MCF 10A (cell line): ENCODE results near the gene GCM1. TPM values are rescaled to one million over a fixed set of nuclear protein-coding genes. Genes with fewer than 3 reads are reported as not detected.

ENCODE experiments used
- BruUV-seq: library from RNA; stranded (reverse); fragments of 400-500 nt; replicated peaks from 2 replicates; lab custom pipeline; 2021; lab: Mats Ljungman, UMichigan
- CTCF ChIA-PET: fragments of 300-600 bp; sonication (Branson Sonifier 250); formaldehyde crosslinking; extraction: SDS; loops from one replicate; lab custom pipeline; 2021; ENCODE audit warnings: antibody characterized with exemption, inconsistent platforms; lab: Yijun Ruan, JAX
- POLR2A ChIA-PET: fragments of 300-600, 350-650 bp; sonication (Branson Sonifier 250); formaldehyde crosslinking; extraction: SDS; loops from one replicate; lab custom pipeline; 2020; ENCODE audit warnings: antibody characterized with exemption, inconsistent platforms; lab: Yijun Ruan, JAX
- DNase-seq: peaks from one replicate; pipeline ENCODE4 v3.0.0-alpha.2; 2018; ENCODE audit not compliant: unreplicated experiment
- H3K27ac Mint-ChIP-seq: one replicate; pipeline ENCODE4 v1.8.0; 2022; ENCODE audit warnings: mild to moderate bottlenecking, low read depth, mixed read lengths; ENCODE audit not compliant: unreplicated experiment
- H3K27me3 Mint-ChIP-seq: one replicate; pipeline ENCODE4 v1.8.0; 2022; ENCODE audit warnings: mixed read lengths; ENCODE audit not compliant: insufficient read depth, unreplicated experiment
- H3K36me3 Mint-ChIP-seq: one replicate; pipeline ENCODE4 v1.8.0; 2022; ENCODE audit warnings: mild to moderate bottlenecking, moderate library complexity, mixed read lengths; ENCODE audit not compliant: insufficient read depth, unreplicated experiment
- H3K4me1 Mint-ChIP-seq: one replicate; pipeline ENCODE4 v1.8.0; 2022; ENCODE audit warnings: mixed read lengths; ENCODE audit not compliant: insufficient read depth, unreplicated experiment
- H3K4me3 Mint-ChIP-seq: one replicate; pipeline ENCODE4 v1.8.0; 2022; ENCODE audit warnings: mild to moderate bottlenecking, moderate library complexity, mixed read lengths; ENCODE audit not compliant: unreplicated experiment
- H3K9me3 Mint-ChIP-seq: one replicate; pipeline ENCODE4 v1.8.0; 2022; ENCODE audit warnings: mixed read lengths; ENCODE audit not compliant: unreplicated experiment
- CTCF ChIP-seq: fragments of 200-600 bp; IDR thresholded peaks from one replicate; pipeline ENCODE4 v1.8.0; 2022; ENCODE audit warnings: antibody characterized with exemption, mild to moderate bottlenecking; ENCODE audit not compliant: unreplicated experiment
- intact Hi-C: fragments of 100-400 bp; cut with micrococcal nuclease; formaldehyde crosslinking; loops from 2 replicates; pipeline ENCODE4 v1.14.1; 2022
- total RNA-seq: library from RNA; stranded (reverse); gene quantifications from 2 replicates; pipeline ENCODE4 v1.2.3, GENCODE V29; 2022

The GCM1 gene
- total RNA-seq, 1 experiment from 2014 or later, result not detected

DNA sequence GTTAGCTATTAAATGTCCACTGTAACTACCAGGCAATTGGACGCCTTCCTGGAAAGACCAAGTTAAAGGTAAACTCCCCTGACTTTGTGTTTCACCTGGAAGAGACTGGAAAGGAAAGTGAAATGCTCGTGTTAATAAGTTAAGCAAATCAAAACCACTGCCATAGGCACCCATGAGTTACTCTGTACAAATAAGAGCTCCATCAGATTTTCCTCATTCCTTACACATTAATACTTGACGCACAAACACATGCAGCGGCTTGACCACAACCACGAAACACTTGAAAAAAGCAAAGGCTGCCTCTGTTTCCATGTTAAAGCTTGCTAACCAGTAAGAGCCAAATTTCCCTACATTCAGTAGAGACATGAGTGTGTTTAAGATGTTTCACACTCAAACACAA is 19.8 kb downstream of the GCM1 start:
- TF ChIP-seq CTCF, result no peak
- no peaks in the 10 kb centered on the region for H3K36me3 Mint-ChIP-seq
- peaks cover 6% of the 10 kb centered on the region for H3K4me1 Mint-ChIP-seq
- no peaks in the 10 kb centered on the region for H3K9me3 Mint-ChIP-seq
- BruUV-seq, result no TSS peak
- POLR2A ChIA-PET, result interaction anchor here (0.7 kb wide), 1 partner anchor 23 kb away, joined by 3 read pairs; no protein-coding TSS in a partner anchor
- H3K27ac Mint-ChIP-seq, result no peak overlapping the region
- CTCF ChIA-PET, result interaction anchor here (0.7 kb wide), 1 partner anchor 12 kb away, joined by 3 read pairs; no protein-coding TSS in a partner anchor
- intact Hi-C loops, result no loop called here
- H3K4me3 Mint-ChIP-seq, result no peak overlapping the region
- H3K27me3 Mint-ChIP-seq, result no peaks in the 10 kb centered on the region
- DNase-seq, result no peak

DNA sequence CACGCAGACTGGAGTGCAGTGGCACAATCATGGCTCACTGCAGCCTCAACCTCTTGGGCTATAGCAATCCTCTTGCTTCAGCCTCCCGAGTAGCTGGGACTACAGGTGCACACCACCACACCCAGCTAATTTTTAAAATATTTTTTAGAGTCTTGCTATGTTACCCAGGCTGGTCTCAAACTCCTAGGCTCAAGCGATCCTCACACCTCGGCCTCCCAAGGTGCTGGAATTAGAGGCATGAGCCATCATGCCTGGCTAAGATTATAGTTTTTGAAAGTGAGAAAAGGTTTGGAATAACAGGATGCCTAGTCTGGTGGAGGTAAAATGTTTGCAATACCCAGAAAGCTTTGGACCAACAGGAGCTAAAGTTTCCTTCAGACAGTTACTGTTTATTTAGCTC is 23.4 kb downstream of the GCM1 start:
- Mint-ChIP-seq H3K4me3 (no peak overlapping the region), H3K9me3 (no peaks in the 10 kb centered on the region), H3K27me3 (no peaks in the 10 kb centered on the region), H3K27ac (no peak overlapping the region), H3K36me3 (no peaks in the 10 kb centered on the region), H3K4me1 (peaks cover 13% of the 10 kb centered on the region)
- CTCF ChIA-PET, result interaction anchor here (0.5 to 0.6 kb wide), 2 partner anchors 40 to 46 kb away, joined by 3 read pairs; no protein-coding TSS in a partner anchor
- TF ChIP-seq CTCF, result no peak
- DNase-seq, result no peak
- BruUV-seq, result no TSS peak
- POLR2A ChIA-PET, result interaction anchor here (1.2 kb wide), 1 partner anchor 26 kb away, joined by 3 read pairs; no protein-coding TSS in a partner anchor
- intact Hi-C loops, result no loop called here

DNA sequence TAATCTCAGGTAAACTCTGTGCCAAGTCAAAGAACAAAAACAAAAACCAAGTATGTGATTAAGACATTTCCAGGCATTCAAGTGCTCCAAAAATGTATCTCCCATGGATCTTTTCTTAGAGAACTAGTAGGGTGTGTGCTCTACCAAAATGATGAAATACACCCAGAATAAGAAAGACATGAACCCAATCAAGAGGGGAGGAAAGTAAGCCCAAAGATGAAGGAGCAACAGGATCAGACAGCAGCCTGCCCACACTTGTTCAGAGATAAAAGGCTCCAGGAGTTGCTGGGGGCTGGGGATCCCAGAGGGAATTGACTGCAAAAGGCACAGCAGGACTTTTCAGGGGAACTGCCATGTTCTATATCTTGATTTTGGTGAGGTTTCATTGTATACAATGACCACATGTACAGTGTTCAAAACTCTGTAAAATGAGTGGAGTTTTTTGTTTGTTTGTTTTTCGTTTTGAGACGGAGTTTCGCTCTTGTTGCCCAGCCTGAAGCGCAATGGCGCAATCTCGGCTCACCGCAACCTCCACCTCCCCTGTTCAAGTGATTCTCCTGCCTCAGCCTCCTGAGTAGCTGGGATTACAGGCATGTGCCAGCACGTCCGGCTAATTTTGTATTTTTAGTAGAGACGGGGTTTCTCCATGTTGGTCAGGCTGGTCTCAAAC is 24.4 kb downstream of the GCM1 start:
- H3K9me3 Mint-ChIP-seq, result no peaks in the 10 kb centered on the region
- no peaks in the 10 kb centered on the region for H3K36me3 Mint-ChIP-seq

More for the DNA sequence above, 24.4 kb downstream of the GCM1 start:
- intact Hi-C loops, result no loop called here
- TF ChIP-seq CTCF, result no peak
- ChIA-PET CTCF (no interaction called here), POLR2A (interaction anchor here (1.2 kb wide), 1 partner anchor 25 kb away, joined by 3 read pairs; no protein-coding TSS in a partner anchor)
- Mint-ChIP-seq H3K4me3 (no peak overlapping the region), H3K27me3 (no peaks in the 10 kb centered on the region), H3K27ac (no peak overlapping the region), H3K4me1 (peaks cover 21% of the 10 kb centered on the region)
- DNase-seq, result no peak
- no TSS peak for BruUV-seq
